Measurements from ENCODE around the gene TRIM41. TPM values are rescaled to one million over a fixed set of nuclear protein-coding genes. Genes with fewer than 3 reads are reported as not detected.

TRIM41 gene
- total and polyA plus RNA-seq, 2 of the 13 experiments (the other 11 are each of a cell fraction or from before 2014, with no cell fraction given), result 10.2 to 16.7 TPM

DNA sequence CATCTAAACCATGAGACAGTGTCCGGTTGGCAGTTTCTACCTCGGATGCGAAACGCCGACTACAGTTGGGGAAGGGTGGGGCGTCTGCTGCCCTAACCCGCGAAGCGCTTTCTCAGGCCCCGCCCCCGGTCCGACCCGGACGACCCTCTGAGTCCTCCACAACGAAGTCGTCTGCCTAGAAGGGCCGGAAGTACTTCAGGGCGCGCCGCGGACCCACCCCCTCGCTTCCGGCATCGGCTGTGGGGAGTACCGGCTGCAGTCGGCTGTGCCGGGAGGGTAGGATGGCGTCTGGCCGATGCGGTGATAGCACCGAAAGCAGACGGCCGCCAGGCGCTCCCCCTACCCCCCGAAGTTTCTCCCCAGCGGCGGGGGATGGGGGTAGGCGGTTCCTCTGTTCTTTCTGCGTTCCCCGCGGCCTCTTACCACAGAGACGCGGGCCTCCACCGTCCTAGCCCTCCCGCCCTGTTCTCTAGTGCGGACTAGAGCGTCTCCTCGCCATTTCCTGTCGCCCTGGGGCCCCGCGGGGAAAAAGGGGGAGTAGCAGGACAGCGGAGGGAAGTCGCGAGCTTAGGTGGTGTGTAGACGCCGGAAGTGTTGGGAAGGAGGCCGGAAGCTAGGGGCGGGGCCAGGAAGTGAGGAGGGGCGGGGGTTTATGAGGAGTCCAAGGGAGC is at the start of gene TRIM41 (continued):
- TF ChIP-seq U2AF2 (IDR thresholded peaks at IDR 0.05; ENCODE audit: low read depth, low read length) (no peak), U2AF1 (optimal IDR thresholded peaks at IDR 0.05; ENCODE audit: low read depth, low read length) (peak; percentile 100), TCF12 (IDR thresholded peaks at IDR 0.05) (no peak), TCF12 (CRISPR knock-in tag; IDR thresholded peaks at IDR 0.05) (0 out of 2 replicates have a peak, but pooled peaks have one; percentile 61), NCOA2 (CRISPR knock-in tag; IDR thresholded peaks at IDR 0.05) (peak; percentile 11; the same call in 1 of the 2 replicates), ZFP41 (CRISPR knock-in tag; IDR thresholded peaks at IDR 0.05; ENCODE audit: borderline replicate concordance) (0 out of 2 replicates have a peak, but pooled peaks have one; percentile 54), ZFX (CRISPR knock-in tag; IDR thresholded peaks at IDR 0.05; ENCODE audit: low read depth) (peak; percentile 79; the same call in 1 of the 2 replicates), THYN1 (CRISPR knock-in tag; IDR thresholded peaks at IDR 0.05; ENCODE audit: borderline replicate concordance, low read depth) (no peak), SAFB2 (CRISPR knock-in tag; IDR thresholded peaks at IDR 0.05; ENCODE audit: borderline replicate concordance, low read depth) (no peak), ZNF205 (CRISPR knock-in tag; IDR thresholded peaks at IDR 0.05) (0 out of 2 replicates have a peak, but pooled peaks have one; percentile 16), SRSF9 (IDR thresholded peaks at IDR 0.05; ENCODE audit: borderline replicate concordance, insufficient read depth, low read depth, low read length, poor library complexity, severe bottlenecking) (no peak), CAMTA2 (CRISPR knock-in tag; IDR thresholded peaks at IDR 0.05; ENCODE audit: borderline replicate concordance) (no peak), ZNF331 (CRISPR knock-in tag; IDR thresholded peaks at IDR 0.05) (no peak; the same call in none of the 2 replicates), XBP1 (CRISPR knock-in tag; IDR thresholded peaks at IDR 0.05) (no peak), IRF2 (CRISPR knock-in tag; IDR thresholded peaks at IDR 0.05) (peak; percentile 63; the same call in 1 of the 2 replicates), MZF1 (CRISPR knock-in tag; IDR thresholded peaks at IDR 0.05; ENCODE audit: borderline replicate concordance) (0 out of 2 replicates have a peak, but pooled peaks have one; percentile 63), ZFP36L1 (CRISPR knock-in tag; IDR thresholded peaks at IDR 0.05) (peak; percentile 19; the same call in 1 of the 2 replicates), SAP130 (CRISPR knock-in tag; IDR thresholded peaks at IDR 0.05; ENCODE audit: low read depth) (peak; percentile 89)
- TF ChIP-seq, protein P1, sequence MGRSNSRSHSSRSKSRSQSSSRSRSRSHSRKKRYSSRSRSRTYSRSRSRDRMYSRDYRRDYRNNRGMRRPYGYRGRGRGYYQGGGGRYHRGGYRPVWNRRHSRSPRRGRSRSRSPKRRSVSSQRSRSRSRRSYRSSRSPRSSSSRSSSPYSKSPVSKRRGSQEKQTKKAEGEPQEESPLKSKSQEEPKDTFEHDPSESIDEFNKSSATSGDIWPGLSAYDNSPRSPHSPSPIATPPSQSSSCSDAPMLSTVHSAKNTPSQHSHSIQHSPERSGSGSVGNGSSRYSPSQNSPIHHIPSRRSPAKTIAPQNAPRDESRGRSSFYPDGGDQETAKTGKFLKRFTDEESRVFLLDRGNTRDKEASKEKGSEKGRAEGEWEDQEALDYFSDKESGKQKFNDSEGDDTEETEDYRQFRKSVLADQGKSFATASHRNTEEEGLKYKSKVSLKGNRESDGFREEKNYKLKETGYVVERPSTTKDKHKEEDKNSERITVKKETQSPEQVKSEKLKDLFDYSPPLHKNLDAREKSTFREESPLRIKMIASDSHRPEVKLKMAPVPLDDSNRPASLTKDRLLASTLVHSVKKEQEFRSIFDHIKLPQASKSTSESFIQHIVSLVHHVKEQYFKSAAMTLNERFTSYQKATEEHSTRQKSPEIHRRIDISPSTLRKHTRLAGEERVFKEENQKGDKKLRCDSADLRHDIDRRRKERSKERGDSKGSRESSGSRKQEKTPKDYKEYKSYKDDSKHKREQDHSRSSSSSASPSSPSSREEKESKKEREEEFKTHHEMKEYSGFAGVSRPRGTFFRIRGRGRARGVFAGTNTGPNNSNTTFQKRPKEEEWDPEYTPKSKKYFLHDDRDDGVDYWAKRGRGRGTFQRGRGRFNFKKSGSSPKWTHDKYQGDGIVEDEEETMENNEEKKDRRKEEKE (IDR thresholded peaks at IDR 0.05), result no peak
- TF ChIP-seq, protein P2, sequence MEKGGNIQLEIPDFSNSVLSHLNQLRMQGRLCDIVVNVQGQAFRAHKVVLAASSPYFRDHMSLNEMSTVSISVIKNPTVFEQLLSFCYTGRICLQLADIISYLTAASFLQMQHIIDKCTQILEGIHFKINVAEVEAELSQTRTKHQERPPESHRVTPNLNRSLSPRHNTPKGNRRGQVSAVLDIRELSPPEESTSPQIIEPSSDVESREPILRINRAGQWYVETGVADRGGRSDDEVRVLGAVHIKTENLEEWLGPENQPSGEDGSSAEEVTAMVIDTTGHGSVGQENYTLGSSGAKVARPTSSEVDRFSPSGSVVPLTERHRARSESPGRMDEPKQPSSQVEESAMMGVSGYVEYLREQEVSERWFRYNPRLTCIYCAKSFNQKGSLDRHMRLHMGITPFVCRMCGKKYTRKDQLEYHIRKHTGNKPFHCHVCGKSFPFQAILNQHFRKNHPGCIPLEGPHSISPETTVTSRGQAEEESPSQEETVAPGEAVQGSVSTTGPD (CRISPR knock-in tag; IDR thresholded peaks at IDR 0.05), result 0 out of 2 replicates have a peak, but pooled peaks have one; percentile 37
- TF ChIP-seq, protein P3, sequence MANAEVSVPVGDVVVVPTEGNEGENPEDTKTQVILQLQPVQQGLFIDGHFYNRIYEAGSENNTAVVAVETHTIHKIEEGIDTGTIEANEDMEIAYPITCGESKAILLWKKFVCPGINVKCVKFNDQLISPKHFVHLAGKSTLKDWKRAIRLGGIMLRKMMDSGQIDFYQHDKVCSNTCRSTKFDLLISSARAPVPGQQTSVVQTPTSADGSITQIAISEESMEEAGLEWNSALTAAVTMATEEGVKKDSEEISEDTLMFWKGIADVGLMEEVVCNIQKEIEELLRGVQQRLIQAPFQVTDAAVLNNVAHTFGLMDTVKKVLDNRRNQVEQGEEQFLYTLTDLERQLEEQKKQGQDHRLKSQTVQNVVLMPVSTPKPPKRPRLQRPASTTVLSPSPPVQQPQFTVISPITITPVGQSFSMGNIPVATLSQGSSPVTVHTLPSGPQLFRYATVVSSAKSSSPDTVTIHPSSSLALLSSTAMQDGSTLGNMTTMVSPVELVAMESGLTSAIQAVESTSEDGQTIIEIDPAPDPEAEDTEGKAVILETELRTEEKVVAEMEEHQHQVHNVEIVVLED (CRISPR knock-in tag; IDR thresholded peaks at IDR 0.05; ENCODE audit: borderline replicate concordance), result peak; percentile 80
- TF ChIP-seq, protein P4, sequence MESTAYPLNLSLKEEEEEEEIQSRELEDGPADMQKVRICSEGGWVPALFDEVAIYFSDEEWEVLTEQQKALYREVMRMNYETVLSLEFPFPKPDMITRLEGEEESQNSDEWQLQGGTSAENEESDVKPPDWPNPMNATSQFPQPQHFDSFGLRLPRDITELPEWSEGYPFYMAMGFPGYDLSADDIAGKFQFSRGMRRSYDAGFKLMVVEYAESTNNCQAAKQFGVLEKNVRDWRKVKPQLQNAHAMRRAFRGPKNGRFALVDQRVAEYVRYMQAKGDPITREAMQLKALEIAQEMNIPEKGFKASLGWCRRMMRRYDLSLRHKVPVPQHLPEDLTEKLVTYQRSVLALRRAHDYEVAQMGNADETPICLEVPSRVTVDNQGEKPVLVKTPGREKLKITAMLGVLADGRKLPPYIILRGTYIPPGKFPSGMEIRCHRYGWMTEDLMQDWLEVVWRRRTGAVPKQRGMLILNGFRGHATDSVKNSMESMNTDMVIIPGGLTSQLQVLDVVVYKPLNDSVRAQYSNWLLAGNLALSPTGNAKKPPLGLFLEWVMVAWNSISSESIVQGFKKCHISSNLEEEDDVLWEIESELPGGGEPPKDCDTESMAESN (CRISPR knock-in tag; conservative IDR thresholded peaks at IDR 0.05), result peak; percentile 80; the same call in 1 of the 2 replicates
